Stimulated activated CD8-positive, alpha-beta memory T cell treated with anti-CD3 and anti-CD28 coated beads, Interleukin-4, amount 100 ng/mL, for 48 hours (primary cell): ENCODE measurements around the gene CASTOR1.

Experiments
- DNase-seq: peaks from one replicate; pipeline ENCODE4 v3.0.0-alpha.2; 2020

The CASTOR1 gene

DNA sequence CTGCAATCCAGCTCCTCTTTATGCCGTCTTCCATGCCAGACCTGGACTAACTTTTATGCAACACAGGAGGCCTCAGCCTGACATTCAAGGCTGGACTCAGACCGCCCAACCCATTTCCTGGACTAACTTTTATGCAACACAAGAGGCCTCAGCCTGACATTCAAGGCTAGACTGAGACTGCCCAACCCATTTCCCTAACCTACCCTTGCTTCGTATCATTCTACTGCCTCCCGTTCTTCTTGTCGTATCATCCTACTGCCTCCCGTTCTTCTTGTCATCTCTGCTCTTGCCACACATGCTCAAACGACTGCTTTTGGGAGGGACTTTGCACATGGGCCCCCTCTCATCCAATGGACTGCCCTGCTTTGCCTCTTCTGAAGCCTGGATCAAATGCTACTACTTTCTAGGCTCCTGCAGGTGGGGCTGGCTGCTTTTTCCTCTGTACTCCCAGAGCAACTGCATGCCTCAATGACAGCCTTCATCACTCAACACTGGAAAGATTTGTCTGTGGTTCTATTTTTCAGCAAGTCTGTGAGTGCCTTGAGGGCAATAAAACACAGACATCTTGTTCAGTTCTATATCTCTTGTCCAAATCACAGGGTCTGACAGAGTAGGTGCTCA is 29.6 kb upstream of the CASTOR1 start:
- no peak for DNase-seq

- DNase-seq = no peak
Measured at GRCh38 chr22:30317778-30318177, 28.5 kb upstream of the CASTOR1 start.

GRCh38 chr22:30315962-30316576 is 26.8 kb upstream of the CASTOR1 start:
- DNase-seq = no peak

- peak; percentile 63 for DNase-seq
Measured at GRCh38 chr22:30314915-30315314, 25.6 kb upstream of the CASTOR1 start.

DNA sequence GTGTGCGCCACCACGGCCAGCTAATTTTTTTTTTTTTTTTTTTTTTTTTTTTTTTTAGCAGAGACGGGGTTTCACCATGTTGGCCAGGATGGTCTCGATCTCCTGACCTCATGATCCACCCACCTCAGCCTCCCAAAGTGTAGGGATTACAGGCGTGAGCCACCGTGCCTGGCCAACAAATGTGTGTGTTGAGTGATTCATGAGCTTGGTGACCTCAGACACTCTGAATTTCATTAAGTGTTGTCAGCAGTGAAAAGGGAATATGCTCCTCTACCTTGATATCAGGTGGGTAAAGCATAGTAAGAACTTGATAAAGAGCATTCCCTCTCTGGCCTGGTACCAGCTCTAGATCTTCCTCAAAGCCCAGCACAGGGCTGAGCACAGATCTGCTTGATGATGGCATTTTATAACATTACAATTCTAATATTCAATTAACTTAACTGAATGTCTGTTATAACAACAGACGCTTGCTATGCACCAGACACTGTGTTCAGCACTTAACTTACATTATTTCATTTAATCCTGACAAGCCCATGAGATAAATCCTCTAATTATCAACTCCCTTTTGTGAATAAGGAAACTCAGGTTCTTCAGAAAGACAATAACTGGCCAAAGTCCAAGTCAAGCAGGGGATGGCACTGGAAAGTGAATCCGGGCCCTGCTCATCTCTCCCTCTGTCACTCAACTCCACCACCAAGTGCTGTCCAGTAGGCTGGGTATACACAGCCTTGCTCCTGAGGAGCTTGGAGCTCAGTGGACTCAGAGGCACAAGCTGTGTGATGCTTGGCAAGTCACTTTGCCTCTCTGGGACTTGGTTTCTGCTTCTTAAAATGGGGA is 24.4 kb upstream of the CASTOR1 start:
- DNase-seq = no peak

DNA sequence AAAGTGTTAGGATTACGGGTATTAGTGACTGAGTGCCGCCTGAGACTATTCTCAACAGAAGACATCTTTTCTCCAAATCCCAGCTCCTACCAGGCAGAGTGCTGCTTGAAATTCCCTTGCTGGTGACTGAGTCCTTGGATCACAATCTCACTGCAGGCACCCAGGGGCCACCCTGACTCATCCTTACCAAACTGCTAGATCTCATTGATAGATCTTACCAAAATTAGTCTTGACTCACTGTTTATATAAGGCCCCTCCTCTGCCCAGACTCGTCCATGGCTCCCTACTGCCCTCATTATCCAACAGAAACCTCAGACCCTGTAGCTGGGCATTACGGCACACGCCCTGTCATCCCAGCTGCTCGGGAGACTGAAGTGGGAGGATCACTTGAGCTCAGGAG is 22.7 kb upstream of the CASTOR1 start:
- no peak for DNase-seq

DNA sequence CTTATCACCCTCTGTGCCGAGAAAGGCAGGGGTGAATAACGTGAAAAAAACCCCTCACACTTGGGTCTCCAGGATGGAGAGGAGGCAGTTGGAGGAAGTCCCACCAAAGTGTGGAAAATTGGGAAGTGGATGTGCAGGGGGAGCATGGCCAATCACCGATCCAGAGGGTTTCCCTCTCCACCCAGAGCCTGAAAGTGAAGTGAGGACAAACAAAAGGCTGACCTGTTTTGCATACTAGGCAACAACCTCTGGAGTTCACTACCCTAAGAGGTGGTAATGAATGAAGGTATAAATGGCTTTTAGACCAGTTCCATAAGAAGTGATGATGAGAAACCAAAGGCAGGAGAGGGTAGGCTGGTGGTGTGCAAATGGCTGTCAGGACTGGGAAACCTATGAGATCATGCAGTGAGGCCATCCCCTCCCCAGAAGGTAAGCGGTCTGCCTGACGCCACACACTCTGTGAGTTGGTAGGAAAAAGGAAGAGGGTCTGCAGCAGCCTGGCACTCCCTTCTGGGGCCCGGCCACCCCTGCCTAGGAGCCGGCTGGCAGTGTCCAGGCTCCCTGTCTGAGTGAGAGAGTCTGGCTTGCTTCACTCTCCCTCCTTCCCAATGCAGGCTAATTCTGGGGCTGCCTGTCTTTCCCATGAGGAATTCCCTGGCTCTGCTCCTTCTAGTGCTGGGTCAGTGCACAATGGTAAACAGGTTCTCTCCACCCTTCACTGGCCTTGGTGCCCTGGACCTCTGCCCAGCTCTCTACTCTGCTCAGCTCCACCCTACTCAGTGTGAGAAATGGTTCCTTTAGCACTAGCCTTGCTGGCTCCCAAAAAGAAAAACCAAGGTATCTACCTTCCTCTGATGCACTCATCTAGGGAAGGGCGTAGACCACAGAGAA is 21.8 kb upstream of the CASTOR1 start:
- DNase-seq = no peak

GRCh38 chr22:30309951-30310741 is 20.8 kb upstream of the CASTOR1 start:
- no peak for DNase-seq

DNA sequence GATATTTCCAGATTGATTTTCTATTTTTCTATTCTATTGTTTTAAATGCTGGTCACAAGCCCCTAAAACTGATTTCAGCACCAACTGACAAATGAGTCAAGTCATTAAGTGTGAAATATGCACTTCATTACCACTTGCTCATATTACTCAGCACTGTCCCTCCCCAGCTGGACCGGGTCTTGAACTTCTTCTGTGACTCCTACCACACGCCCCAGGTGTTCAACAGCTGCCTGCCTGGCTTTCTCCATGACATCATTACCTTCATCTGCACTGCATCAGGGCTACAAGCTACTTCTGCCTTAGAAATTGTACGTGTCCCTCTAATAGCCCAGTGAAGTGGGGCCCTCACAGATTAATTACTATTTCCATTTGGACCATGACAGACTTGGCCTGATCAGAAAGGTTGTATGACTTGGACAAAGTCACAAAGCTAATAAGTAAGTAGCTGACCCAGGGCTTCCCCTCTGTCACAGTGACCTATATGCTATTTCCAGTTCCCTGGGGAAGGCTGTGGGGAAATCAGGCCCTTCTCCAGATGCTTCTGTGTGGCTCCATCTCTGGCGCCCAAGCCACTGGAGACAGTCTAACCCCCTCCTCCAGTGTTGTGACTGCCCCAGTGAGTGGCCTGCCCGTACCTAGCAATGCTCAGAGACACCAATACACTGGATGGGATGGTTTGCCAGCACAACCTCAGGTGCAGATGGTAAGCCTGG is 19.4 kb upstream of the CASTOR1 start:
- DNase-seq = no peak

DNA sequence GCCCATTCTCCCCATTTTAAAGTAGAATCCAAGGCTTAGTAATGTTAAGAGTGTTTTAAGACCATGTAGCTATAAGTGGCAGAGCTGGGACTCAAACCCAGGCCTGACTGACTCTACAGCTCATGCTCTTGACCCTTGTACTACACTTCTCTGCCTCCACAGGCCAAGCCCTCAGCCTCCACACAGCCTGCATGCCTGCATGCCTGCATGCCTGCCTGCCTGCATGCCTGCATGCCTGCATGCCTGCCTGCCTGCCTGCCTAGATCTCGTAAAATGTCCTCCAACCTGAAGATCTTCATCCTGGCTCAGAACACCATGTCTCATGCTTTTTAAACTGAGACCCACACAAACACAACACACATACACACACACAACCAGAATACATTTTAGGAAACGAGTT is 18.8 kb upstream of the CASTOR1 start:
- no peak for DNase-seq

DNA sequence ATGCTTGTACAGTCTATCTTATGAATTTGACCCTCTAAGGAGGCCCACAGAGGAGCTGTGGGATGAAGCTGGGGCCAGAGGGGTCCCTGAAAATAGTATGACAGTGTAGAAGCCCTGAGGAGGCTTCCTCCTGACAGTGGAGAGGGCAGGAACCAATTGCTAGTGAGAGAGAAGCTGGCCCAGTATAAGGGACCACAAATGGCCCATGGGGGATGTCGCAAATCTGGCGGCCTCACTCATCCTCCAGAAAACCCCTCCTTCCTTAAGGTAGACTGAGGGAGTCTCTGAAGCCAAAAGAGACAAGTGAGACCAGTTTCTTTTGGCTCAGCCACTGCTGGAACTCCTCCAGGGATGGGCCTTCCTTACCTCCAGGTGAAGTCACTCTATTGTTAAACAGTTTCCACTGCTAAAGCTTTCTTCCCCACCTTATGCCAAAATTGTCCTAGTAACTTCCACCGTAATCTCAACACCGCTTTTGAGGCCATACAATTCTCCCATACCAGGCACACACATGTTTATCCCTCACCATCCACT is 17.8 kb upstream of the CASTOR1 start:
- no peak for DNase-seq

- DNase-seq = no peak
Measured at GRCh38 chr22:30306627-30307011, 17.3 kb upstream of the CASTOR1 start.

GRCh38 chr22:30305906-30306626 is 16.8 kb upstream of the CASTOR1 start:
- DNase-seq = no peak

- DNase-seq = no peak
Measured at GRCh38 chr22:30305519-30305905, 16.2 kb upstream of the CASTOR1 start.

- no peak for DNase-seq
Measured at GRCh38 chr22:30304495-30305244, 15.4 kb upstream of the CASTOR1 start.

DNA sequence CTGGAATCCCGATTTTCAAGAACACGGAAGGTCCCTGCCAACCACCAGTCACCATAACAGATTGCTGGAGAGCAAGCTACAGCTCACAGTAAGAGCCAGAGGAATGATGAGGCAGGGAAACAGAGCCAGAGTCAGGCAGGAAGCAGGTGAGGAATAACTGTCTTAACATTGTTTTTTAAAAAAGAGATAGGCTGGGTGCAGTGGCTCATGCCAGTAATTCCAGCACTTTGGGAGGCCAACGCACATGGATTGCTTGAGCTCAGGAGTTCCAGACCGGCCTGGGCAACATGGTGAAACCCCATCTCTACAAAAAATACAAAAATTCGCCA is 13.5 kb upstream of the CASTOR1 start:
- DNase-seq = no peak

GRCh38 chr22:30301995-30302809 is 12.9 kb upstream of the CASTOR1 start:
- DNase-seq = no peak

GRCh38 chr22:30299322-30299721 is 10.0 kb upstream of the CASTOR1 start:
- no peak for DNase-seq
